ENCODE data around the gene FAM20B. TPM values are rescaled to one million over a fixed set of nuclear protein-coding genes. Genes with fewer than 3 reads are reported as not detected.
"Not testable (repeated sequence)": the region's sequence is repeated elsewhere in the genome, so short reads cannot be mapped to it uniquely, and the experiment has no call there.

FAM20B gene
- total RNA-seq, result 10 to 100 TPM; 47.7 to 52.4 TPM
- 30.8 TPM for polyA plus RNA-seq (2013, experiment 1 of 2)
- polyA plus RNA-seq (2013, experiment 2 of 2), result 29.6 TPM
- long read RNA-seq, experiment 1, partial matches to known transcripts, result 0 of 9 reads
- long read RNA-seq, experiment 1, other reads (novel, unspliced or antisense), result 9 of 9 reads
- long read RNA-seq, experiment 2, full-length matches to known transcripts, result 12 of 25 reads
- long read RNA-seq, experiment 2, partial matches to known transcripts, result 2 of 25 reads
- long read RNA-seq, experiment 2, other reads (novel, unspliced or antisense), result 11 of 25 reads
- long read RNA-seq, experiment 3, full-length matches to known transcripts, result 3 of 10 reads
- long read RNA-seq, experiment 3, partial matches to known transcripts, result 1 of 10 reads
- long read RNA-seq, experiment 3, other reads (novel, unspliced or antisense), result 6 of 10 reads
- long read RNA-seq, experiment 4, partial matches to known transcripts, result 0 of 1 reads
- long read RNA-seq, experiment 4, other reads (novel, unspliced or antisense), result 1 of 1 reads

GRCh38 chr1:179025125-179025974 is at the start of gene FAM20B:
FAM20B (plus strand) TSS chr1:179025894; CDS start chr1:179043848, 17,954 bp downstream.
- Histone ChIP-seq H3K4me1 (ENCODE audit: control insufficient read depth, insufficient read depth, low read length) (peaks cover 5% of the 10 kb centered on the region), H3K9me3 (ENCODE audit: control insufficient read depth, low read length) (no peaks in the 10 kb centered on the region), H3K27me3 (ENCODE audit: control insufficient read depth, insufficient read depth, low read length, poor library complexity, severe bottlenecking) (no peaks in the 10 kb centered on the region), H3K27ac (ENCODE audit: low read depth, low read length) (peak within 1 kb of the TSS; percentile 71), H3K4me3 (ENCODE audit: low read length) (peak within 1 kb of the TSS; percentile 91), H3K9ac (ENCODE audit: extremely low read depth, low read length, poor library complexity, severe bottlenecking) (peak within 1 kb of the TSS; percentile 83), H3K36me3 (ENCODE audit: control insufficient read depth, insufficient read depth, low read length) (no peaks in the 10 kb centered on the region)
- no peaks in the 10 kb centered on the region for H3K9me3 Mint-ChIP-seq
- DNase-seq, result peak; percentile 98
- H3K36me3 Mint-ChIP-seq (ENCODE audit: low read depth), result no peaks in the 10 kb centered on the region
- H3K27me3 Mint-ChIP-seq (ENCODE audit: insufficient read depth), result no peaks in the 10 kb centered on the region
- no peak for TF ChIP-seq CTCF (conservative IDR thresholded peaks at IDR 0.05)
- H3K27ac Mint-ChIP-seq, result peak within 1 kb of the TSS; percentile 78
- H3K4me1 Mint-ChIP-seq, result peaks cover 26% of the 10 kb centered on the region
- H3K4me3 Mint-ChIP-seq, result peak within 1 kb of the TSS; percentile 74
- 14 to 18% methylated on average over 21 to 56 of the region's 58 CpGs for WGBS, 2 experiments (ENCODE audit: insufficient coverage in 1 of 2, insufficient read length in 1 of 2)

GRCh38 chr1:178976541-178976940 is 49.2 kb upstream of the FAM20B start:
- H3K27me3 Mint-ChIP-seq (ENCODE audit: insufficient read depth), result peaks cover 2% of the 10 kb centered on the region
- peaks cover 43% of the 10 kb centered on the region for H3K9me3 Mint-ChIP-seq
- Histone ChIP-seq H3K4me1 (ENCODE audit: control insufficient read depth, insufficient read depth, low read length) (no peaks in the 10 kb centered on the region), H3K9ac (ENCODE audit: extremely low read depth, low read length, poor library complexity, severe bottlenecking) (no peak overlapping the region), H3K4me3 (ENCODE audit: low read length) (no peak overlapping the region), H3K27me3 (ENCODE audit: control insufficient read depth, insufficient read depth, low read length, poor library complexity, severe bottlenecking) (no peaks in the 10 kb centered on the region), H3K9me3 (ENCODE audit: control insufficient read depth, low read length) (peaks cover 30% of the 10 kb centered on the region), H3K27ac (ENCODE audit: low read depth, low read length) (no peak overlapping the region), H3K36me3 (ENCODE audit: control insufficient read depth, insufficient read depth, low read length) (no peaks in the 10 kb centered on the region)
- H3K4me1 Mint-ChIP-seq, result no peaks in the 10 kb centered on the region
- TF ChIP-seq CTCF (conservative IDR thresholded peaks at IDR 0.05), result no peak
- no peak for DNase-seq
- peaks cover 3% of the 10 kb centered on the region for H3K36me3 Mint-ChIP-seq (ENCODE audit: low read depth)
- WGBS, 2 experiments (ENCODE audit: insufficient coverage in 1 of 2, insufficient read length in 1 of 2), result 63 to 69% methylated on average over 2 of the region's 2 CpGs
- H3K27ac Mint-ChIP-seq, result no peak overlapping the region
- no peak overlapping the region for H3K4me3 Mint-ChIP-seq

- Mint-ChIP-seq H3K9me3 (peaks cover 2% of the 10 kb centered on the region), H3K27ac (no peak overlapping the region), H3K36me3 (ENCODE audit: low read depth) (no peaks in the 10 kb centered on the region), H3K4me3 (no peak overlapping the region), H3K27me3 (ENCODE audit: insufficient read depth) (peaks cover 2% of the 10 kb centered on the region), H3K4me1 (no peaks in the 10 kb centered on the region)
- 79 to 99% methylated on average over 3 of the region's 3 CpGs for WGBS, 2 experiments (ENCODE audit: insufficient coverage in 1 of 2, insufficient read length in 1 of 2)
- no peaks in the 10 kb centered on the region for H3K27me3 ChIP-seq (ENCODE audit: control insufficient read depth, insufficient read depth, low read length, poor library complexity, severe bottlenecking)
- H3K27ac ChIP-seq (ENCODE audit: low read depth, low read length), result no peak overlapping the region
- H3K9me3 ChIP-seq (ENCODE audit: control insufficient read depth, low read length), result no peaks in the 10 kb centered on the region
- H3K4me1 ChIP-seq (ENCODE audit: control insufficient read depth, insufficient read depth, low read length), result no peaks in the 10 kb centered on the region
- no peak for TF ChIP-seq CTCF (conservative IDR thresholded peaks at IDR 0.05)
- no peak overlapping the region for H3K4me3 ChIP-seq (ENCODE audit: low read length)
- H3K36me3 ChIP-seq (ENCODE audit: control insufficient read depth, insufficient read depth, low read length), result no peaks in the 10 kb centered on the region
- no peak for DNase-seq
- H3K9ac ChIP-seq (ENCODE audit: extremely low read depth, low read length, poor library complexity, severe bottlenecking), result no peak overlapping the region
These were observed 39.5 kb upstream of the FAM20B start for GRCh38 chr1:178986204-178986603.

GRCh38 chr1:178988198-178988597 is 37.5 kb upstream of the FAM20B start:
- not testable (repeated sequence) for H3K36me3 Mint-ChIP-seq (ENCODE audit: low read depth); H3K4me3 ChIP-seq (ENCODE audit: low read length); H3K9me3 ChIP-seq (ENCODE audit: control insufficient read depth, low read length); H3K4me3 Mint-ChIP-seq; DNase-seq; H3K9ac ChIP-seq (ENCODE audit: extremely low read depth, low read length, poor library complexity, severe bottlenecking); H3K27ac Mint-ChIP-seq; H3K36me3 ChIP-seq (ENCODE audit: control insufficient read depth, insufficient read depth, low read length); H3K4me1 Mint-ChIP-seq; H3K27me3 ChIP-seq (ENCODE audit: control insufficient read depth, insufficient read depth, low read length, poor library complexity, severe bottlenecking); H3K27ac ChIP-seq (ENCODE audit: low read depth, low read length); H3K27me3 Mint-ChIP-seq (ENCODE audit: insufficient read depth); H3K9me3 Mint-ChIP-seq; H3K4me1 ChIP-seq (ENCODE audit: control insufficient read depth, insufficient read depth, low read length)
- 92% methylated on average over 1 of the region's 2 CpGs; no CpG with 5 or more reads in 1 of the 2 experiments for WGBS, 2 experiments (ENCODE audit: insufficient coverage in 1 of 2, insufficient read length in 1 of 2)
